Neural progenitor cell (in vitro differentiated cells): ENCODE results near the gene RAMAC. TPM values are rescaled to one million over a fixed set of nuclear protein-coding genes. Genes with fewer than 3 reads are reported as not detected.

Experiments
- DNase-seq: peaks from one replicate; pipeline ENCODE4 v3.0.0-alpha.2; 2016; ENCODE audit warnings: low spot score
- H2AFZ ChIP-seq: fragments of 200-600 bp; sonication (generic); replicated peaks from 2 replicates; pipeline ENCODE4 v1.6.1; 2016; ENCODE audit warnings: antibody characterized with exemption
- H3F3A ChIP-seq: fragments of 200-600 bp; sonication (generic); 2 replicates; pipeline ENCODE4 v1.6.1; 2016; ENCODE audit warnings: antibody characterized with exemption, low read depth
- H3K27ac ChIP-seq: fragments of 200-600 bp; sonication (generic); 2 replicates; pipeline ENCODE4 v1.5.1; 2016; ENCODE audit warnings: mild to moderate bottlenecking
- H3K27me3 ChIP-seq: fragments of 200-600 bp; sonication (generic); 2 replicates; pipeline ENCODE4 v1.6.1; 2016; ENCODE audit warnings: mild to moderate bottlenecking, moderate library complexity
- H3K36me3 ChIP-seq: fragments of 200-600 bp; sonication (generic); 2 replicates; pipeline ENCODE4 v1.5.1; 2016
- H3K4me1 ChIP-seq: fragments of 200-600 bp; sonication (generic); 2 replicates; pipeline ENCODE4 v1.6.1; 2016; ENCODE audit warnings: mixed run types
- H3K4me2 ChIP-seq: fragments of 200-600 bp; sonication (generic); 2 replicates; pipeline ENCODE4 v1.6.1; 2016
- H3K4me3 ChIP-seq: fragments of 200-600 bp; sonication (generic); 2 replicates; pipeline ENCODE4 v1.5.1; 2016
- H3K79me2 ChIP-seq: fragments of 200-600 bp; sonication (generic); 2 replicates; pipeline ENCODE4 v1.6.1; 2016; ENCODE audit warnings: low read depth
- H3K9ac ChIP-seq: fragments of 200-600 bp; sonication (generic); 2 replicates; pipeline ENCODE4 v1.6.1; 2016
- H3K9me3 ChIP-seq: fragments of 200-600 bp; sonication (generic); 2 replicates; pipeline ENCODE4 v1.5.1; 2016; ENCODE audit warnings: low read depth
- H4K20me1 ChIP-seq: fragments of 200-600 bp; sonication (generic); 2 replicates; pipeline ENCODE4 v1.6.1; 2016; ENCODE audit warnings: low read depth
- H3K27ac Mint-ChIP-seq: 3 replicates; pipeline ENCODE4 v1.8.0; 2021; ENCODE audit warnings: mixed read lengths
- H3K27me3 Mint-ChIP-seq: 2 replicates; pipeline ENCODE4 v1.8.0; 2022; ENCODE audit warnings: low read depth, mild to moderate bottlenecking, inconsistent platforms, moderate library complexity, mixed read lengths; ENCODE audit not compliant: insufficient read depth
- H3K36me3 Mint-ChIP-seq: 3 replicates; pipeline ENCODE4 v1.8.0; 2021; ENCODE audit warnings: mixed read lengths
- H3K4me1 Mint-ChIP-seq: 3 replicates; pipeline ENCODE4 v1.8.0; 2021; ENCODE audit warnings: mixed read lengths
- H3K4me3 Mint-ChIP-seq: 3 replicates; pipeline ENCODE4 v1.8.0; 2021; ENCODE audit warnings: mild to moderate bottlenecking, moderate library complexity, mixed read lengths
- H3K9me3 Mint-ChIP-seq: 3 replicates; pipeline ENCODE4 v1.8.0; 2020; ENCODE audit warnings: mixed read lengths
- EZH2 ChIP-seq: fragments of 200-600 bp; sonication (generic); IDR thresholded peaks from 2 replicates; pipeline ENCODE4 v1.6.1; 2017; ENCODE audit warnings: antibody characterized with exemption, mild to moderate bottlenecking, moderate library complexity
- EZH2phosphoT487 ChIP-seq: fragments of 200-600 bp; sonication (generic); IDR thresholded peaks from 2 replicates; pipeline ENCODE4 v1.6.1; 2017; ENCODE audit warnings: antibody characterized with exemption
- total RNA-seq: library from RNA; depleted of rRNA; stranded (reverse); fragments of >200 nt; gene quantifications from 2 replicates; pipeline ENCODE4 v1.2.3, GENCODE V29; 2015; ENCODE audit warnings: low replicate concordance
- TF ChIP-seq, protein P1 (sequence below): fragments of 200-600 bp; sonication (generic); IDR thresholded peaks from 2 replicates; pipeline ENCODE4 v1.5.1; 2017; ENCODE audit warnings: antibody characterized with exemption, mild to moderate bottlenecking

Gene RAMAC
- total RNA-seq, 1 donor from 2014 or later: 50.6 TPM

- no peaks in the 10 kb centered on the region for H3K36me3 Mint-ChIP-seq
- no peaks in the 10 kb centered on the region for H4K20me1 ChIP-seq
- no peaks in the 10 kb centered on the region for H3F3A ChIP-seq
- no peaks in the 10 kb centered on the region for H3K27me3 ChIP-seq
- H3K4me1 Mint-ChIP-seq: no peaks in the 10 kb centered on the region
- no peak overlapping the region for H3K4me3 Mint-ChIP-seq
- H3K4me3 ChIP-seq: no peak overlapping the region
- no peaks in the 10 kb centered on the region for H3K4me1 ChIP-seq
- H3K27ac Mint-ChIP-seq: no peak overlapping the region
- H2AFZ ChIP-seq: no peak overlapping the region
- no peak overlapping the region for H3K4me2 ChIP-seq
- no peak for DNase-seq
- no peaks in the 10 kb centered on the region for H3K36me3 ChIP-seq
- no peaks in the 10 kb centered on the region for H3K79me2 ChIP-seq
- H3K9me3 ChIP-seq: no peaks in the 10 kb centered on the region
- TF ChIP-seq EZH2: no peak
- TF ChIP-seq EZH2phosphoT487: no peak
- TF ChIP-seq, protein P1, sequence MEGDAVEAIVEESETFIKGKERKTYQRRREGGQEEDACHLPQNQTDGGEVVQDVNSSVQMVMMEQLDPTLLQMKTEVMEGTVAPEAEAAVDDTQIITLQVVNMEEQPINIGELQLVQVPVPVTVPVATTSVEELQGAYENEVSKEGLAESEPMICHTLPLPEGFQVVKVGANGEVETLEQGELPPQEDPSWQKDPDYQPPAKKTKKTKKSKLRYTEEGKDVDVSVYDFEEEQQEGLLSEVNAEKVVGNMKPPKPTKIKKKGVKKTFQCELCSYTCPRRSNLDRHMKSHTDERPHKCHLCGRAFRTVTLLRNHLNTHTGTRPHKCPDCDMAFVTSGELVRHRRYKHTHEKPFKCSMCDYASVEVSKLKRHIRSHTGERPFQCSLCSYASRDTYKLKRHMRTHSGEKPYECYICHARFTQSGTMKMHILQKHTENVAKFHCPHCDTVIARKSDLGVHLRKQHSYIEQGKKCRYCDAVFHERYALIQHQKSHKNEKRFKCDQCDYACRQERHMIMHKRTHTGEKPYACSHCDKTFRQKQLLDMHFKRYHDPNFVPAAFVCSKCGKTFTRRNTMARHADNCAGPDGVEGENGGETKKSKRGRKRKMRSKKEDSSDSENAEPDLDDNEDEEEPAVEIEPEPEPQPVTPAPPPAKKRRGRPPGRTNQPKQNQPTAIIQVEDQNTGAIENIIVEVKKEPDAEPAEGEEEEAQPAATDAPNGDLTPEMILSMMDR: no peak
- H3K27me3 Mint-ChIP-seq: no peaks in the 10 kb centered on the region
- no peak overlapping the region for H3K9ac ChIP-seq
- no peaks in the 10 kb centered on the region for H3K9me3 Mint-ChIP-seq
- no peak overlapping the region for H3K27ac ChIP-seq
Measured at GRCh38 chr15:82968066-82968465, 17.9 kb upstream of the RAMAC start.

DNA sequence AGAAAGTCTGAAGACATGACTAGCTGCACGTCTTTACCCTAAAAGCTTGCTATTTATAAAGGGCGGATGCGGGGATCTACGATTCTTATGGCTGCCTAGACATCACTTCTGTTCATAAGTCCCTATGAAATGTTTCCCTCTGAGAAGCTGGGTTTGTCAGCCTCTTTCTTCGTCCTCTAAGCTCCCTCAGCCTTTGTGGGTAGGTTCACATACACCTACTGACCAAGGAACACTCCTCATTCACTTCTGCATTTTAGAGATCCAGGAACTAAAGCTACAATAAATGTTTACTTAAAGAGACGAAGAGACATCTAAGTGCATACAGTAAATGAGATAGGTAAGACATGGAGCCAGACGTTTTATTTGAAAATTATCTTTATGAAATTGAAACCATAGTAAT is 16.7 kb upstream of the RAMAC start:
- no peak overlapping the region for H3K27ac ChIP-seq
- H4K20me1 ChIP-seq: no peaks in the 10 kb centered on the region
- no peaks in the 10 kb centered on the region for H3K27me3 Mint-ChIP-seq
- H3K4me2 ChIP-seq: no peak overlapping the region
- H3K9me3 ChIP-seq: no peaks in the 10 kb centered on the region
- no peak overlapping the region for H3K4me3 Mint-ChIP-seq
- no peak overlapping the region for H2AFZ ChIP-seq
- no peaks in the 10 kb centered on the region for H3K79me2 ChIP-seq
- H3K9me3 Mint-ChIP-seq: no peaks in the 10 kb centered on the region
- H3K27ac Mint-ChIP-seq: no peak overlapping the region
- no peak for DNase-seq
- H3K27me3 ChIP-seq: no peaks in the 10 kb centered on the region
- no peaks in the 10 kb centered on the region for H3K36me3 Mint-ChIP-seq
- no peak overlapping the region for H3K4me3 ChIP-seq
- no peak overlapping the region for H3K9ac ChIP-seq
- no peaks in the 10 kb centered on the region for H3K4me1 Mint-ChIP-seq
- no peaks in the 10 kb centered on the region for H3F3A ChIP-seq
- no peaks in the 10 kb centered on the region for H3K4me1 ChIP-seq
- TF ChIP-seq EZH2: no peak
- no peak for TF ChIP-seq EZH2phosphoT487
- TF ChIP-seq, protein P1: no peak
- no peaks in the 10 kb centered on the region for H3K36me3 ChIP-seq

DNA sequence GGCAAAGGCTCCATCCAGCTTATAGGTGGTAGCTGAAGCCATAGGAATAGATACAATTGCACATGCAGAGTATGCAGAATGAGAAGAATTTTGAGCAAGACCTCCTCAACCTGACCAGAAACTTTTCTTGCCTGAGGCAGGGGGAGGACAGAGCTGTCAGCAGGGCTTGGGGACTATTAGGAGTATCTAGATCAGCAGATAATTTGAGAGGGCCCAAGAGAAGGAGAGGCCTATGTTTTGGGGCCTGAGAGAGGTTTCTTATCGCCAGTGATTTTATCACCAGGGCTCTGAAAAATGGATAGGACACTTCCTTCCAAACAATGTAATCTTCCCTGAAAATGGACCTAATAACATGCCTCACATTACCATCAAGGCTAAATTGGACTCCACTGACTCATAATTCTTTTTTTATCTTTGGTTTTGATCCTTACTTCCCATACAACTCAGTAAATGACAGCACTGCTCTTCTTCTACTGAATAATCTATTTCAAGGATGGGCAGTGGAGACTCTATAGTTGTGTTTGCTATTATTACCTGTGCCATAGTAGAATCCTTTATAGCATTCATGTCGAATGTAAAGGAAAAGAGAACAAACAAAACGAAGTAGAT is 15.8 kb upstream of the RAMAC start:
- no peaks in the 10 kb centered on the region for H3K4me1 Mint-ChIP-seq
- Histone ChIP-seq H3K79me2 (no peaks in the 10 kb centered on the region), H4K20me1 (no peaks in the 10 kb centered on the region), H3K4me1 (no peaks in the 10 kb centered on the region), H3K27ac (no peak overlapping the region), H3F3A (no peaks in the 10 kb centered on the region), H3K4me2 (no peak overlapping the region), H3K9me3 (no peaks in the 10 kb centered on the region), H3K27me3 (no peaks in the 10 kb centered on the region), H2AFZ (no peak overlapping the region), H3K9ac (no peak overlapping the region), H3K36me3 (no peaks in the 10 kb centered on the region), H3K4me3 (no peak overlapping the region)
- no peak for DNase-seq
- no peaks in the 10 kb centered on the region for H3K9me3 Mint-ChIP-seq
- no peaks in the 10 kb centered on the region for H3K36me3 Mint-ChIP-seq
- H3K27ac Mint-ChIP-seq: no peak overlapping the region
- TF ChIP-seq, protein P1: no peak
- TF ChIP-seq EZH2: no peak
- TF ChIP-seq EZH2phosphoT487: no peak
- no peak overlapping the region for H3K4me3 Mint-ChIP-seq
- no peaks in the 10 kb centered on the region for H3K27me3 Mint-ChIP-seq
